OCI-LY1 (cell line): Measurements from ENCODE around the gene ZBTB16.

ENCODE experiments used
- EZH2 ChIP-seq: fragments of 200-600 bp; sonication (generic), shearing (Covaris generic); IDR thresholded peaks from 2 replicates; pipeline ENCODE4 v1.8.0; 2017; ENCODE audit warnings: borderline replicate concordance, mixed run types, mild to moderate bottlenecking, antibody characterized with exemption, low read length, moderate library complexity, mixed read lengths
- TF ChIP-seq, protein P1 (sequence below): fragments of 200-600 bp; sonication (generic), shearing (Covaris generic); IDR thresholded peaks from 2 replicates; pipeline ENCODE4 v1.5.1; 2017; ENCODE audit warnings: mild to moderate bottlenecking, antibody characterized with exemption, low read length, moderate library complexity, mixed read lengths

GRCh38 chr11:114258696-114259095 lies 199.2 kb downstream of the ZBTB16 start:
- TF ChIP-seq, protein P1, sequence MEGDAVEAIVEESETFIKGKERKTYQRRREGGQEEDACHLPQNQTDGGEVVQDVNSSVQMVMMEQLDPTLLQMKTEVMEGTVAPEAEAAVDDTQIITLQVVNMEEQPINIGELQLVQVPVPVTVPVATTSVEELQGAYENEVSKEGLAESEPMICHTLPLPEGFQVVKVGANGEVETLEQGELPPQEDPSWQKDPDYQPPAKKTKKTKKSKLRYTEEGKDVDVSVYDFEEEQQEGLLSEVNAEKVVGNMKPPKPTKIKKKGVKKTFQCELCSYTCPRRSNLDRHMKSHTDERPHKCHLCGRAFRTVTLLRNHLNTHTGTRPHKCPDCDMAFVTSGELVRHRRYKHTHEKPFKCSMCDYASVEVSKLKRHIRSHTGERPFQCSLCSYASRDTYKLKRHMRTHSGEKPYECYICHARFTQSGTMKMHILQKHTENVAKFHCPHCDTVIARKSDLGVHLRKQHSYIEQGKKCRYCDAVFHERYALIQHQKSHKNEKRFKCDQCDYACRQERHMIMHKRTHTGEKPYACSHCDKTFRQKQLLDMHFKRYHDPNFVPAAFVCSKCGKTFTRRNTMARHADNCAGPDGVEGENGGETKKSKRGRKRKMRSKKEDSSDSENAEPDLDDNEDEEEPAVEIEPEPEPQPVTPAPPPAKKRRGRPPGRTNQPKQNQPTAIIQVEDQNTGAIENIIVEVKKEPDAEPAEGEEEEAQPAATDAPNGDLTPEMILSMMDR, result no peak
- no peak for TF ChIP-seq EZH2
